GM18507 (cell line): ENCODE data around the gene IQCK.
"Not testable (repeated sequence)": the region's sequence is repeated elsewhere in the genome, so short reads cannot be mapped to it uniquely, and the experiment has no call there.

Experiments used
- DNase-seq: peaks from one replicate; pipeline ENCODE4 v3.0.0; 2011; ENCODE audit warnings: low read depth; ENCODE audit not compliant: insufficient read length; ENCODE audit errors: extremely low spot score
- FAIRE-seq: peaks from 2 replicates; lab custom pipeline; 2011; peaks lifted over from hg19 to GRCh38; lab: Jason Lieb, UNC

IQCK gene, protein sequence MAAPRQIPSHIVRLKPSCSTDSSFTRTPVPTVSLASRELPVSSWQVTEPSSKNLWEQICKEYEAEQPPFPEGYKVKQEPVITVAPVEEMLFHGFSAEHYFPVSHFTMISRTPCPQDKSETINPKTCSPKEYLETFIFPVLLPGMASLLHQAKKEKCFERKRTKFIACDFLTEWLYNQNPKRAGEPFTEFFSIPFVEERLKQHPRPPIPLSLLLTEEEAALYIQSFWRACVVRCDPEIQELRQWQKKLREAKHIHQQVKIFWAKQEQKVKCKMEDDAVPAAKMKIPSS

DNA sequence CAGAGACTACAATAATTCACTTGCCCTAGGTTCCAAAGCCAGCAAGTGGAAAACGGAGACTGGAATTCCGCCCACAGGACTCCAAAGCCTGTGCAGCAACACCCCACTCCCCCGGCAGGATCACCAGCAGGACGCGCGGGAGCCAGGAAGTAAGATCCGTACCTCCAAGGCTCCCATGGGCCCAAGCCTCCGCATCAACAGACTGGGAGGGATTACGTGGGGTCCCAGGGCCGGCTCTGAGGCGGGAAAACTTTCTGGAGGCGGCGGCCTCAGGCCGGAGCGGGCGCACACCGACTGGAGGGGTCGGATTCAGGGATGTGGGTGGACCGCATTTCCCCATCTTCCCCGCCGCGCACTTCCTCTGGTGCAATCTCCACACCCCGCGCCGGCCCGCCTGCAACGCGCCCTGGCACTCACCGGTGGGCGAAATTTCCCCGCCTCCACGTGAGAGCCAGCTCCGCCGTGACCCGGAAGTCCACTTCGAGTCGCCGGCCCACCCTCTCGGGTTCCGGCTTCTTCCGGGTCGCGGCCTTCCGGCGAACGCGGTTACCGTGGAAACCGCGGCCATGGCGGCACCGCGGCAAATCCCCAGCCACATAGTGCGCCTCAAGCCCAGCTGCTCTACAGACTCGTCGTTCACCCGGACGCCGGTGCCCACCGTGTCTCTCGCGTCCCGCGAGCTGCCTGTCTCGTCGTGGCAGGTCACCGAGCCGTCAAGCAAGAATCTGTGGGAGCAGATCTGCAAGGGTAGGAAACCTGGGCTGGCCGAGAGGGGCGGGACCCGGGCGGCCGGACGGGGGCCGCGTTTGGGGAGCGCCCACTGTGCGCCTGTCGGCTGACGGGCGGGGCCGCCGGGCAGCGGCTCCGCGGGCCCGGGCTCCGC lies at the start of gene IQCK, which contains the start of gene KNOP1:
Gene IQCK, plus strand, starts transcription at position 531 of the 883 bp plus-strand sequence. Its CDS starts 36 bp downstream, at position 567.
Gene KNOP1, minus strand, starts transcription at position 487 of the 883 bp plus-strand sequence. CDS start 3,192 bp downstream, outside the sequence.
- FAIRE-seq, result peak; percentile 87
- DNase-seq, result peak; percentile 88

DNA sequence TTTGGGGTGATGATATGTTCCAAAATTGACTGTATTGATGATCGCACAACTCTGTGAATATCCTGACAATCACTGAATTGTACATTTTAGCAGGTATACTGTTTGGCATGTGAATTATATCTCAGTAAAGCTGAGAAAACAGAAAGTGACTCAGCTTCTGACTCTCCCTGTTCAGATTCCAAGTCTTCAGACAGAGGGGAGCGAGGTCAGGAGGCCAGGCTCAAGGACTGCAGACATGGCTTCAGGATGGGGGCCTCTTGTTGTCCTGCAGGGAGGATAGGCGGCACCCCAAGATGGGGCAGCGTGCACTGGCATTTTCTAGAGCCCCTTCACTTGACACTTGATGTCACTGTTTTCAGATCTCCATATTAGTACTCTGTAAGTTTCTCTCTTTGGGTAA lies 45.7 kb upstream of the IQCK start:
- no peak for FAIRE-seq
- no peak for DNase-seq

DNA sequence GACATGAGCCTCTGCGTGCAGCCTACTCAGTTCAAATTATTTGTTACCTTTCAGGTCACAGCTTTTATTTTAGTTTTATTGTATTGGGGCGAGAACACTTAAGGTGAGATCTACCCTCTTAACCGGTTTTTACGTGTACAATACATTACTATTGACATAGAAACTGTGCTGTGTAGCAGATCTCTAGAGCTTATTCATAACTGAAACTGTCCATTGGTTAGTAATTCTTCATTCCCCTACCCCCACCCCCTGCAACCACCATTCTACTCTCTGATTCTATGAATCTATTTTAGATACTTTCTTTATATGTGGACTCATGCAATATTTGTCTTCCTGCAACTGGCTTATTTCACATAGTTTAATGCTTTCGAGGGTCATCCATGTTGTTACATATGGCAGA lies 43.6 kb upstream of the IQCK start:
- FAIRE-seq, result no peak

DNA sequence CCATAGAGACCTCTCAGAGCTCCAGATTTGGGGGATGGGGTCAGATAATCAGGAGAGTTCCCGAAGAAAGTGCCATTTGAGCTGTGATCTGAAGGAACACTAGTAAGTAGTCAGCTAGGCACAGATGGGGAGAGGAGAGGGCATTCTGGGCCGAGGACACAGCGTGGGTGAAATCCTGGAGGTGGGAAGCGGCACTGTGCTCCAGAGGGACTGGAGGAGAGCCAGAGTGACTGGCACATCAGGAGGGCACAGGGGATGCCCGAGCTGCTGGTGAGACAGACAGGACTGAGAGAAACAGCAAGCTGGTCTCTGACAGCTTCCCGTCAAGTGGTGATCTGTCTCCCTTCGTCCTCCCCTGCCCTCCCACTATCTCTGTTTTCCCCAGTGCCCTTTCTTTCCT lies 40.7 kb upstream of the IQCK start:
- FAIRE-seq, result no peak

More for the DNA sequence above, 43.6 kb upstream of the IQCK start:
- no peak for DNase-seq

DNA sequence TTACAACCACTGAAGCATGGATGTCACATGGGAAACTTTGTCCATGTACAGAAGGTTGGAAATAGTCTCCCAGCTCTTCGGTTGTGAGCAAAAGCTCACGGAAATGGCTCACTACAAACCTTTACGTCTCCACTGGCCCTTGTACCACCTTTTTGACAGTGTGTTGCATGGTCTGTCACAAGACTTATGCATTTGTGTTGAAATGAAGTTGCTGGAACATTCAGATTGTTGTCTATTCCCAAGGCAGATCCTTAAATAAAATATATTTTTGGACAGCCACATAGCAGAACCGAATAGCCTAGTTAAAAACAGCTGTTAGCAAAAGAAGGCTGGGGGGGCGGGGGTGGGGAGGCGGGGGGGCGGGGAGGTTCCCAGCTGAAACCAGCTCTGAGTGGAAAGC lies 39.3 kb upstream of the IQCK start:
- DNase-seq (no peak), FAIRE-seq (no peak)

More for the DNA sequence above, 40.7 kb upstream of the IQCK start:
- DNase-seq, result no peak

DNA sequence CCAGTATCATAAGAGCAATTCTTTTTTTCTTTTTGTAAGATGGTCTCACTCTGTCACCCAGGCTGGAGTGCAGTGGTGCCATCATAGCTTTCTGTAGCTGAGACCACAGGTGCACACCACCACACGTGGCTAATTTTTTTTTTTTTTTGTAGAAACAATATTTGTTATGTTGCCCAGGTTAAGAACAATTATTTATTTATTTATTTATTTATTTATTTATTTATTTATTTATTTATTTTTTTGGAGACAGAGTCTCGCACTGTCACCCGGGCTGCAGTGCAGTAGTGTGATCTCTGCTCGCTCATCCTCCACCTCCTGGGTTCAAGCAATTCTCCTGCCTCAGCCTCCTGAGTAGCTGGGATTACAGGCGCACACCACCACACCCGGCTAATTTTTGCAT lies 38.8 kb upstream of the IQCK start:
- not testable (repeated sequence) for DNase-seq, FAIRE-seq

DNA sequence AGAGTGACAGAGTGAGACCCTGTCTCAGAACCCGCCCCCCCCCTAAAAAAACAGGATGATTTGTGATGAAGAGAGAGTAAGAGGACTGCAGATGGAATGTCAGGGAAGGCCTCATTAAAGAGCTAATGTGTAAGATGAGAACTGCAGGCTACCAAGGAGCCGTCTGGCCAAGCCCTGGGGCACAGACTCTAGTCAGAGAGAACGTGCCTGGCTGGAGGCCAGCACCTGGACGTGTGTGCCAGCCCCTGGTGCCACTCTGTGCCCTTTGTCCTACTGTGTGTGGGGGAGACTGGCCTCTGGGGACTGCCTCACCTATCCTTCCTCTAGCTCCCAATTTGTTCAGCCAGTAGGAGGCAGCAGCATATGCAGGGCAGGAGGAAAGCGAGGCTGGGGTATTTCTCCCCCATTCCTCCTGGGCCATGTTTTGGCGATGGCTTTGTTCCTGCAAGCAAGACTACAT lies 37.2 kb upstream of the IQCK start:
- DNase-seq, result no peak
- FAIRE-seq, result no peak

DNA sequence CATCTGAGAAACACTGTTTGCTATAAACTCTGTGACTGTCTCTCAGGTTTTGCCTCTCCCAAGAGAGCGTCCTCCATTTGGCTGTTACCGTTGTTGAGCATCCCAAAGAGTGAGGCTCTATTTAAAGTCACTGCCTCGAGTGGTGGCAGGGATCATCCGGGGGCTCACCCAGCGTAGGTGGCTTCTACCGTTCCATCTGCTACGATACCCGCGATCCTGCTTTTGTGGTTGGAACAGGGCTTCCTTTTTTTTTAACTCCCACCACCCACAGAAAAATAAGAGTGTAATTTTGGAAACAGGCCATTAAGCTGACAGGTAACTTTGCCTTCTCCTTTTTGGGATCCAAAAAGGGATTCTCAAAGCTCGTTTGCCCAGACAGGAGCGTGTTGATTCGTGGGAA lies 36.4 kb upstream of the IQCK start:
- FAIRE-seq, result no peak
- no peak for DNase-seq

DNA sequence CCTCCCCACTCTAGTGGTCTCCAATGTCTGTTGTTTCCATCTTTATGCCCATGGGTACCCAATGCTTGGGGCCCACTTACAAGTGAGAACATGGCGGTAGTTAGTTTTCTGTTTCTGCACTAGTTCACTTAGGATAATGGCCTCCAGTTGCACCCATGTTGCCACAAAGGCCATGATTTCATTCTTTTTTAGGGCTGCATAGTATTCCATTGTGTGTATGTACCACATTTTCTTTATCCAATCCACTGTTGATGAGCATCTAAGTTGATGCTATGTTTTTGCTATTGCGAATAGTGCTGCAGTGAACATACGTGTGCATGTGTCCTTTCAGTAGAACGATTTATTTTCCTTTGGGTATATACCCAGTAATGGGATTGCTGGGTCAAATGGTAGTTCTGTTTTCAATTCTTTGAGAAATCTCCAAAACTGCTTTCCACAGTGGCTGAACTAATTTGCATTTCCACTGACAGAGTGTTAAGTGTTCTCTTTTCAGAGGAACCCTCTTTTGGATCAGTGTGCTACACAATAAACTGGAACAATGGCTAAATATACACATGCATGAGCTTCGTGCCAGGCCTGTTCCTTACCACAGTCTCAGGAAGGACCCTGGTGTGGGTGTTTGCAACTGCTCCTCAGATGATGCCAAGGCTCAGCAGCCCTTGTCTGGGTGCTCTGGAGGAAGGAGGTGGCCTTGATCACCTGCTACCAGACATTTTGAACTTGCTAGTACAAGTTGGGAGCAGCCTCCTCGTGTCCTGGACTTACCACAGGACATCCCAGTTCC lies 34.4 kb upstream of the IQCK start:
- FAIRE-seq, result no peak

DNA sequence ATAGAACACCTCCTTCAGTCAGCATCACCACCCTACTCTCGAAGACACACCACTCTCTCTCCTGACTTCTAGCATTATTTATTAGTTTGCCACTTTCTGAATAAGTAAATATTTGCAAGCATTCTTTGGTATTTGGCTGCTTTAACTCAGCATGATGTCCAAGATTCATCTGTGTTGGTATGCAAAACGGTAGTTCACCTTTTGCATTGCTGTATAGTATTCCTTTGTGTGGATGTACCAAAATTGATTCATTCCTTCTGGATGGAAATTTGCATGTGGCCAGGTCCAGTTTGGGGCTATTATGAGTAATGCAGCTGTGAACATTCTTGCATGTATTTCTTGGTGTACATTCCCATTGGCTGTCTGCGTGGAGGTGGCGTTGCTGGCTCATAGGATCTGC lies 32.9 kb upstream of the IQCK start:
- DNase-seq (no peak), FAIRE-seq (no peak)

More for the DNA sequence above, 34.4 kb upstream of the IQCK start:
- no peak for DNase-seq

DNA sequence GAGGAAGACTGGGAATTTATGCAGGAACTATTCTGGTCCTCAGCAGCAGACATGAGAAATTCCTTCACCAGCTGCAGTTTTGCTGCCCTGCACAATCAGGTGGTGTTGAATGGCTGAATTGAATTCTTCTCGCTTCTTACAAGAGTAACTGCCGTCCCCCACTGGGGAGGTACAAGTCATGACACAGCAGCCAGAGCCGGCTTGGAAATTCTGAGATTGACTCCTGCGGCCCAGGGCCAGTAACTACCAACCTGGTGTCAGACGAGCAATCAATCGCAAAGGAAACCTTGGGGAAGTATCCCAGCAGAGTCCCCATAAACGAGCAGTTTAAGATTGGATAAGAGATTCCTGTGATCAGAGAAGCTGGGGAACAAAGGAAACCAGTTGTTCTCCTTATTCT lies 30.8 kb upstream of the IQCK start:
- DNase-seq, result no peak
- FAIRE-seq, result no peak

DNA sequence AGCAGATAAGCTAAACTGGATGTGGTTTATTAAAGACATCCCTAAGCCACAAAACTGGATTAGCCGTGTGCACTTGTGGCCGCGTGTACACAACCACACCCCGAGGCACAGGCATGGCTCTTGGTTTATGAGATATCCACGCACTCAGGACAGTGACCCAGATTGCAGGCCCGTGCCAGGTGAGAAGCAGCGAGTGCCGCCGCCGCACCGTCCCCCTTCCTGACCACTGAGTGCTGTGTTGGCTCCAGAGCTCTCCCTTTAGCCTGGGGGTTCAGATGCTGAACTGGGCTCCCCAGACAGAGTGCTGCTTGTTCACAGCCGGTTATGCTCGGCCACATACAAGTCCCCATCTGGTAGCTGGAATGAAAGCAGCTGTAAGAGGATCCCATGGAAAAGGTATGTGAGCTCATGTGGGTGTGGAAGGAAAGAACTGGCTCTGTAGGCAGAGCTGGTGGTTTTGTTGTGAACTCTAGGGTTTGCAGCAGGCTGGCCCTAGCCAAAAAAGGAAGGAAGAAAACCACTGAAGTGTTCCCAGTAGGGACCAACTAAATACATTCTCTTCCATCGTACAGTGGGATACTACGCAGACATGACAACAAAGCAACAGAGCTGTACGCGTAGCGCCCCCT lies 29.6 kb upstream of the IQCK start:
- FAIRE-seq (no peak), DNase-seq (no peak)

DNA sequence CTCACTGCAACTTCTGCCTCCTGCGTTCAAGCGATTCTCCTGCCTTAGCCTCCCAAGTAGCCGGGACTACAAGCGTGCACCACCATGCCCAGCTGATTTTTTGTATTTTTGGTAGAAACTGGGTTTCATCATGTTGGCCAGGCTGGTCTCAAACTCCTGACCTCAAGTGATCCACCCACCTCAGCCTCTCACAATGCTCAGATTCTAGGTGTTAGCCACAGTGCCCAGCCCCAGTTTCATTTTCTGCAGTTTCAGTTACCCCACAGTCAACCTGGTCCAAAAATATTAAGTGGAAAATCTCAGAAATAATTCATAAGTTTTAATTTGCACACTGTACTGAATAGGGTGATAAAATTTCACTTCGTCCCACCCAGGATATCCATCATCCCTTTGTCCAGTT lies 28.7 kb upstream of the IQCK start:
- FAIRE-seq (no peak), DNase-seq (no peak)

DNA sequence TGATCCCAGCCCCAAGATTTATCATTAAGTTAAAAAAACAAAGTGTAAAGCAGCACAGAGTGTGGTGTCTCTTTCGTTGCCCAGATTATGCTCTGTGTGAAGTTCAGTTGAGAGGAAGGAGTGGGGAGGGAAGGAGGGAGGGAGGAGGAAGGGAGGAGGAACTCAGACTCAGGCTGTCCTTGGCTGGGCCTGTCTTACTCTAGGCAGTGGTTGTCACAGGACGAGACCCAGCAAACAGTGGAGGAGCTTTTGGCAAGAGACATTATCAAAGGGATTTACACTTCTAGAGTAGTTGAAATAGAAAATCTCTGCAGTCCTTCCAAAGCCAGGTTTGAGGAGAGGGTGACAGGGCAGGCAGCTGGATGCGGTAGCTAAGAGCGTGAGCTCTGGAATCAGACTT lies 27.9 kb upstream of the IQCK start:
- FAIRE-seq (no peak), DNase-seq (no peak)

DNA sequence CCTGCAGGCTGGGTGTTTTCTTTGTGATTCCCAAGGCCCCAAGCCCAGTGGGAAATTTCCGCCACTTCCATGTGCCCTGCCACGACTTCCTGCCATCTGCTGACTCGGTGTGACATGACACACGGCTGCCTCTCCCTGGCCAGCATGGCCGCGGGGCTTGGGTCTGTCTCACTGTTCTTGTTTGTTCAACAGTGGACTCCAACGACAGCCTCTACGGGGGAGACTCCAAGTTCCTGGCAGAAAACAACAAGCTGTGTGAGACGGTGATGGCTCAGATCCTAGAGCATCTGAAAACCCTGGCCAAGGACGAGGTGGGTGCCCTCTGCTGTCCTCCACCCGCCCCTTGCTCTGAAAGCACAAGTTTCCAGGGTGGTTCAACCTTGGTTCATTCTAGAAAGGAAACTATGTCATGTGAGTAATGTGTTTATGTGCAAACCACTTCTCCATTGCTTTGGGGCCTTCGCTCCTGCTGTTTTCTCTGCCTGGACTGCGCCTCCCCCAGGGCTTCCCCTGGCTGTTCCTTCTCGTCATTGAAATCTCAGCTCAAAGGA lies 26.8 kb upstream of the IQCK start:
- DNase-seq (no peak), FAIRE-seq (no peak)

DNA sequence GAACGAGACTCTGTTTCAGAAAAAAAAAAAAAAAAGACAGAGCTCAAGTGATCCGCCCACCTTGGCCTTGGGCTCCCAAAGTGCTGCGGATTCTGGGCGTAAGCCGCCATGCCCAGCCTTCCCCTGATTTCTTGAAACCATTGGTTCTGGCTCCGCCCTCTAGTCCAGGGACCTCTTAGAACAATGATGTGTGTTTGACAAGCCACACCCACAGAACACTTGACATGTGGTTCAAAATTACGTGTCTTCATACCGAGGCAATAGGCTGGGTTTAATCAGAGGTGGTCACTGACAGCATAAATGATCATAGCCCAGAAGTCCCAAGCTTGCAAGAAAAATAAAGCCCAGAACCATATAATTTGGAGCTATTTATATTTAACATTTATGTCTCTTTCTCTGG lies 23.1 kb upstream of the IQCK start:
- DNase-seq, result no peak
- no peak for FAIRE-seq

DNA sequence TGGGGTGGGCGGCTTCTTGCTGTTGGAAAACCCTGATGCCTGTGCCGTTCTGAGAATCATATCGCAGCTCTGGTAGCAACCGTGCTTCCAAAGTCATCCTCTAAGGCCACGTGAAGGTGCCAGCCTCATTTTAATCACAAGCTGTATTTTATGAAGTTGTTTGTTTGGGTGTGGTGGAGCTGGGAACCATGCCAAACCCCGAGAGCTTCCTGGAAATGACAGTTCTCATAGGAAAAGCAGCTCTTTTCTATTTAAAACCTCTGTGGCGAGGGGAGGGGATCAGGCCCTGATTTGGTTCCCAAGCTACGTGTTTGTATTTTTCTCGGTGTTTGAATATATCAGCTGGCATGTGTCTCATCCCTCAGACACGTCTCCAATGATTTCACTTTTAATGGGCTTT lies 21.7 kb upstream of the IQCK start:
- DNase-seq (no peak), FAIRE-seq (no peak)

DNA sequence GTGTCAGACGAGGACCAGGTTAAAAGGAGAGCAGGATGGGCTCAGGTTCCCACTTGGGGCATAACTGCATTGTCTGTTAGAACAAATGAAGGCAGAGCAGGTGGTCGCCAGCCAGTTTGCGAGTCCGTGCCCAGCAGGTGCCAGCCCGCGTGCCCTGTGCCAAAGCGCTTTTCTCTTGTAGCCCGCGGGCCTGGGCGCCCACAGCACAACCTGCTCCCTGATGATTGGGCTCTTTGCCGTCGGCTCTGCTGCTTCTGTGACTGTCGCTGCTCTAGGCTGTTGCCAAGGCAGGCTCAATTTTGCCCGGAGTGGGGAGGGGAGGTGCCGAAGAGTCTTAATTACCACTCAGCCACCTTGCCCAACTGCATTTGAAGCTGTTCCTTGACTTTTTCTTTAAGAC lies 21.1 kb upstream of the IQCK start:
- FAIRE-seq (no peak), DNase-seq (no peak)

DNA sequence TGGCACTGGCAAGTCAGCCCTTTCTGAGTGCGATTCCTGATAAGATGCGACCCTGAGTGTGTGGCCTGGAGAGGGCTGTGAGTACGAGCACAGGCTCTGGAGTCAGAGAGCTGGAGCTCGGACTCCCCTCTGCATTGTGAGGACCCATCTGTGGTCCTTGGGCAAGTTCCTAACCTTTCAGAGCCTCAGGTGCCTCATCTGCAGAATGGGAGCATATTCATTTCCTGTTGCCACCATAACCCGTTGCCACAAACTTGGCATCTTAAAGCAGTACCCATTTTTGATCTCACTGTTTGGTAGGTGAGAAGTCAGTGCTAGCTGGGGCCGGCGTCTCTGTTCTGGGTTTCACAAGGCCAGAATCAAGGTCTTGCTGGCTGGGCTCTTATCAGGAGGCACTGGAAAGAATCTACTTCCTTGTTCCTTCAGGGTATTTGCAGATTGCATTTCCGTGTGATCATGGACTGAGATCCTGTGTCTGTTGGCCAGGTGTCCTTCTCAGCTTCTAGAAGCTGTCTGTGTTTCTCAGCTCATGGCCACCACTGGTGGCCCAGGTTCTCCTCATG lies 20.2 kb upstream of the IQCK start:
- FAIRE-seq, result no peak

More for the DNA sequence above, 20.2 kb upstream of the IQCK start:
- DNase-seq, result no peak
